Prostate gland (tissue), 2 donors: Measurements from ENCODE around the gene COTL1. TPM values are rescaled to one million over a fixed set of nuclear protein-coding genes. Genes with fewer than 3 reads are reported as not detected.

ENCODE experiments used
- DNase-seq: peaks from one replicate; pipeline ENCODE4 v3.0.0-alpha.2; 2019; ENCODE audit warnings: low spot score
- H3K27ac ChIP-seq, 2 donors: fragments of 200-600 bp; sonication (generic); 2 replicates each; pipeline ENCODE4 v1.5.1; 2017 to 2019
- H3K27me3 ChIP-seq: fragments of 200-600 bp; sonication (generic); replicated peaks from 2 replicates; pipeline ENCODE4 v1.5.1; 2019; ENCODE audit not compliant: insufficient read depth
- H3K36me3 ChIP-seq, 2 donors: fragments of 200-600 bp; sonication (generic); 1 replicate in 1 of 2; 2 replicates in 1 of 2; pipeline versions ENCODE4 v1.5.1 to v1.8.1; 2017 to 2019
- H3K4me1 ChIP-seq: fragments of 200-600 bp; sonication (generic); replicated peaks from 2 replicates; pipeline ENCODE4 v1.5.1; 2019
- H3K4me3 ChIP-seq, 2 donors: fragments of 200-600 bp; sonication (generic); 2 replicates each; pipeline ENCODE4 v1.5.1; 2017 to 2019
- H3K9me3 ChIP-seq: fragments of 200-600 bp; sonication (generic); 2 replicates; pipeline ENCODE4 v1.5.1; 2017
- CTCF ChIP-seq, 4 experiments: fragments of 200-600 bp in 2 of 4; fragments of 450-650 bp in 2 of 4; sonication (generic) in 2 of 4; IDR thresholded peaks; 1 replicate in 3 of 4; 2 replicates in 1 of 4; pipeline ENCODE4 v1.5.1; 2016 to 2019; ENCODE audit warnings: antibody characterized with exemption in 4 of 4, mild to moderate bottlenecking in 2 of 4, moderate library complexity in 2 of 4
- POLR2A ChIP-seq: fragments of 450-650 bp; IDR thresholded peaks from one replicate; pipeline ENCODE4 v1.6.1; 2016; ENCODE audit warnings: antibody characterized with exemption, mild to moderate bottlenecking
- POLR2AphosphoS5 ChIP-seq: sonication (generic); formaldehyde crosslinking; IDR thresholded peaks from one replicate; pipeline ENCODE4 v1.6.1; 2017; ENCODE audit warnings: antibody characterized with exemption
- WGBS: methylation state at CpG from one replicate; pipeline ENCODE4 v1.1.5; 2018; 5-methylcytosine and 5-hydroxymethylcytosine counted together
- intact Hi-C: fragments of 100-400 bp; cut with DNase I; formaldehyde crosslinking; loops from one replicate; pipeline ENCODE4 v1.14.2; 2022
- total RNA-seq, 2 donors: library from RNA; depleted of rRNA; stranded (reverse); fragments of >200 nt; gene quantifications; one replicate each; pipeline ENCODE4 v1.1.0, GENCODE V29; 2016

Gene COTL1
- 100 to 1,000 TPM in 1 of 2 donors, 10 to 100 TPM in 1; 46.8 to 110 TPM for total RNA-seq

GRCh38 chr16:84617791-84618580 lies at the start of gene COTL1:
Gene COTL1 (minus strand): TSS chr16:84618078. CDS start chr16:84617914, 164 bp downstream.
- H3K27me3 ChIP-seq: no peaks in the 10 kb centered on the region
- H3K4me1 ChIP-seq: peaks cover 9% of the 10 kb centered on the region
- under 1% methylated on average over 54 of the region's 76 CpGs for WGBS
- intact Hi-C loops: loop anchor here (5.0 kb wide), 1 partner anchor 86 kb away; no protein-coding TSS in a partner anchor
- H3K9me3 ChIP-seq: no peaks in the 10 kb centered on the region
- H3K36me3 ChIP-seq: no peaks in the 10 kb centered on the region
- peak; percentile 61 for TF ChIP-seq POLR2A
- peak; percentile 69 for TF ChIP-seq POLR2AphosphoS5
- TF ChIP-seq CTCF (IDR thresholded peaks at IDR 0.05): peak in 1 of 4 experiments; percentile 5
- DNase-seq: peak; percentile 95
- H3K27ac ChIP-seq: peak within 1 kb of the TSS; percentile 52 to 61
- H3K4me3 ChIP-seq: peak within 1 kb of the TSS; percentile 66 to 67

GRCh38 chr16:84665843-84666242 lies 48.0 kb upstream of the COTL1 start:
- DNase-seq: no peak
- 96% methylated on average over 7 of the region's 7 CpGs for WGBS
- peaks cover 0 to 6% of the 10 kb centered on the region in 2 donors for H3K36me3 ChIP-seq
- H3K4me3 ChIP-seq: no peak overlapping the region
- TF ChIP-seq POLR2A: no peak
- no peak for TF ChIP-seq POLR2AphosphoS5
- TF ChIP-seq CTCF (IDR thresholded peaks at IDR 0.05): no peak
- no peaks in the 10 kb centered on the region for H3K4me1 ChIP-seq
- H3K9me3 ChIP-seq: no peaks in the 10 kb centered on the region
- no peak overlapping the region for H3K27ac ChIP-seq
- no peaks in the 10 kb centered on the region for H3K27me3 ChIP-seq
- intact Hi-C loops: no loop called here

GRCh38 chr16:84665359-84665758 lies 47.5 kb upstream of the COTL1 start:
- H3K36me3 ChIP-seq: peaks cover 0 to 7% of the 10 kb centered on the region in 2 donors
- H3K4me3 ChIP-seq: no peak overlapping the region
- intact Hi-C loops: no loop called here
- no peak for TF ChIP-seq CTCF (IDR thresholded peaks at IDR 0.05)
- TF ChIP-seq POLR2AphosphoS5: no peak
- TF ChIP-seq POLR2A: no peak
- 79% methylated on average over 2 of the region's 2 CpGs for WGBS
- H3K4me1 ChIP-seq: no peaks in the 10 kb centered on the region
- no peaks in the 10 kb centered on the region for H3K27me3 ChIP-seq
- DNase-seq: no peak
- no peak overlapping the region for H3K27ac ChIP-seq
- no peaks in the 10 kb centered on the region for H3K9me3 ChIP-seq

- no peak for DNase-seq
- intact Hi-C loops: loop anchor here (2.0 kb wide), 1 partner anchor 29 kb away; no protein-coding TSS in a partner anchor
- no peak overlapping the region for H3K27ac ChIP-seq
- TF ChIP-seq CTCF (IDR thresholded peaks at IDR 0.05) (no peak), POLR2AphosphoS5 (no peak), POLR2A (no peak)
- no peak overlapping the region for H3K4me3 ChIP-seq
- WGBS: 68% methylated on average over 9 of the region's 9 CpGs
- no peaks in the 10 kb centered on the region for H3K4me1 ChIP-seq
- H3K27me3 ChIP-seq: no peaks in the 10 kb centered on the region
- H3K9me3 ChIP-seq: no peaks in the 10 kb centered on the region
- H3K36me3 ChIP-seq: peaks cover 9 to 23% of the 10 kb centered on the region in 2 donors
Observed at GRCh38 chr16:84663433-84664101, 45.7 kb upstream of the COTL1 start.
